ENCODE data around the gene KHDC1.
"Not testable (repeated sequence)": the region's sequence is repeated elsewhere in the genome, so short reads cannot be mapped to it uniquely, and the experiment has no call there.

The KHDC1 gene

GRCh38 chr6:73262671-73263569 lies at the start of gene KHDC1:
Gene KHDC1 (minus strand): TSS chr6:73263196. CDS start chr6:73242517, 20,679 bp downstream.
- DNase-seq: peak; percentile 27

- not testable (repeated sequence) for DNase-seq
Measured at GRCh38 chr6:73310503-73310845, 47.5 kb upstream of the KHDC1 start.

- DNase-seq: peak; percentile 63
Measured at GRCh38 chr6:73309785-73310502, 46.9 kb upstream of the KHDC1 start.

- DNase-seq: peak; percentile 4
Measured at GRCh38 chr6:73309535-73309784, 46.5 kb upstream of the KHDC1 start.

GRCh38 chr6:73308712-73309534 lies 45.9 kb upstream of the KHDC1 start:
- no peak for DNase-seq

GRCh38 chr6:73303773-73304172 lies 40.8 kb upstream of the KHDC1 start:
- not testable (repeated sequence) for DNase-seq

GRCh38 chr6:73302339-73302738 lies 39.3 kb upstream of the KHDC1 start:
- DNase-seq: no peak

GRCh38 chr6:73299151-73299971 lies 36.4 kb upstream of the KHDC1 start:
- DNase-seq: no peak

- no peak for DNase-seq
Measured at GRCh38 chr6:73293331-73293730, 30.3 kb upstream of the KHDC1 start.

GRCh38 chr6:73290435-73290834 lies 27.4 kb upstream of the KHDC1 start:
- DNase-seq: no peak

- DNase-seq: no peak
Measured at GRCh38 chr6:73286752-73287151, 23.8 kb upstream of the KHDC1 start.

GRCh38 chr6:73285674-73286283 lies 22.8 kb upstream of the KHDC1 start:
- DNase-seq: no peak

GRCh38 chr6:73282871-73283270 lies 19.9 kb upstream of the KHDC1 start:
- no peak for DNase-seq

GRCh38 chr6:73281684-73282083 lies 18.7 kb upstream of the KHDC1 start:
- not testable (repeated sequence) for DNase-seq

- not testable (repeated sequence) for DNase-seq
Measured at GRCh38 chr6:73269296-73269695, 6.3 kb upstream of the KHDC1 start.

GRCh38 chr6:73268896-73269295 lies 5.9 kb upstream of the KHDC1 start:
- not testable (repeated sequence) for DNase-seq

GRCh38 chr6:73264446-73264845 lies 1.4 kb upstream of the KHDC1 start:
- DNase-seq: no peak

- no peak for DNase-seq
Measured at GRCh38 chr6:73263570-73263909, 544 bp upstream of the KHDC1 start.

- DNase-seq: no peak
Measured at GRCh38 chr6:73258721-73259120, 4.3 kb downstream of the KHDC1 start.

GRCh38 chr6:73254323-73254722 lies 8.7 kb downstream of the KHDC1 start:
- not testable (repeated sequence) for DNase-seq

GRCh38 chr6:73252703-73253102 lies 10.3 kb downstream of the KHDC1 start:
- DNase-seq: no peak

GRCh38 chr6:73250016-73250415 lies 13.0 kb downstream of the KHDC1 start:
- no peak for DNase-seq

Measured in stimulated activated naive CD4-positive, alpha-beta T cell treated with Interleukin-2 at 50 U/mL for 16 hours (primary cell).